HG03432 (cell line): ENCODE measurements around the gene ZNRF1.

Experiments
- ATAC-seq: cut with Tn5 transposase; IDR thresholded peaks from one replicate; pipeline ENCODE4 v1.9.1; 2021; ENCODE audit warnings: mild to moderate bottlenecking, moderate library complexity; ENCODE audit not compliant: unreplicated experiment

Gene ZNRF1

DNA sequence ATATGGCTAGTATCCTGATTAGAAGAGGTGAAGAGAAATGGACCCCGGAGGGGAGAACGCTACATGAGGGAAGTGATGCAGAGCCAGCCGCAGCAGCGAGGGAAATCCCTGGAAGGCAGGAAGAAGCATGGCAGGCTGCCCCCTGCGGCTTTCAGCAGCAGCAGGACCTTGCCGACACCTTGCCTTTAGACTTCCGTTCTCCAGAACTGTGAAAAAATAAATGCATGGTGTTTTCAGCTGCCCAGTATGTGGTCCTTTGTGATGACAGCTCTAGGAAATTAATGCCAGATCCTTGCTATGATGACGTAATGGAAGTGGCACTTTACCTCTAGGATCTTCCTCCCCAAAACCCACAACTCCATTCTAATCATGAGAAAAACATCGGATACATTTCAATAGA is 139.8 kb downstream of the ZNRF1 start:
- no peak for ATAC-seq

DNA sequence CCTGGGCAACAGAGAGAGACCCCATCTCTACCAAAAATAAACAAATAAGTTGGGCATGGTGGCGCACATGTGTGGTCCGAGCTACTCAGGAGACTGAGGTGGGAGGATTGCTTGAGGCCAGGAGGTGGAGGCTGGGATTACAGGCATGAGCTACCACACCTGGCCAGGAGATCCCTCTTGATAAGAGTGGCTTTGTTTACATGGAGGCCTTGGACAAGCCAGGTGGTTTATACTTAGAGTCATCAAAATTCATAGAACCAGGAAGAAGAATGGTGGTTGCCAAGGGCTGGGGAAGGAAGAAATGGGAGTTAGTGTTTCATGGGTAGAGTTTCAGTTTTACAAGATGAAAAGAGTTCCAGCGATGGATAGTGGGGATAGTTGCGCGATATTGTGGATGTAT is 140.7 kb downstream of the ZNRF1 start:
- no peak for ATAC-seq

DNA sequence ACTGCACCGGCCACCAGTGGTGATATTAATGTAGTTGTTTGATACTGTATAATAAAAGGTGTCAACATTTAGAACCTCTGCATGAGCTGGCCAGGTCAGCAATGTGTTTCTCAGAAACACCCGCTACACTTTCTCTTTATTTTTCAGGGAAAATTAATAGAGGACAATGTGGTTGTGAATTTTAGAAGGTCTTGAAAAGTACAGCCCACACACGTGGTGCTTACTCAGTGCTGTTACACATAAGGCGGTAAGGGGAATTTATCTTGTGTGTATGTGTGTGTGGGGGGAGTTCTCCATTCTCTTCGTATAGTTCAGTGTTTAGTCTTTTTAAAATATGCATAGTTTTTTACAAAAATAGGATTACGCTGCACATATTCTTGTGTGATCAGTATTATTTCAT is 145.1 kb downstream of the ZNRF1 start:
- ATAC-seq, result no peak

DNA sequence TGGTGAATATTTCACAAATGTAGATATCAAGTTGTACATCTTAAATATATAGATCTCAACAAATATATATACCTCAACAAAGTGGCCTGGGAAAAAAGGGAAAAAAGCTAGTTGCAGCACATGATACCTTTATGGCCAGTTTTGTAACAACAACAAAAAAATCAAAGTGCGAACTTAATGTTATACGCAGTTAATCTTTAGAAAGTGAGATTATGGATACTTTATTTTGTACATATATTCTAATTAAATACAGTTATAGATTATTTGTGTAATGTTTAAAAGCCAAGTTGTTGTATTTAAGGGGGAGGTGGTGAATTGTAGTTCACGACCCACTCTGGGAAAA is 149.1 kb downstream of the ZNRF1 start:
- no peak for ATAC-seq

DNA sequence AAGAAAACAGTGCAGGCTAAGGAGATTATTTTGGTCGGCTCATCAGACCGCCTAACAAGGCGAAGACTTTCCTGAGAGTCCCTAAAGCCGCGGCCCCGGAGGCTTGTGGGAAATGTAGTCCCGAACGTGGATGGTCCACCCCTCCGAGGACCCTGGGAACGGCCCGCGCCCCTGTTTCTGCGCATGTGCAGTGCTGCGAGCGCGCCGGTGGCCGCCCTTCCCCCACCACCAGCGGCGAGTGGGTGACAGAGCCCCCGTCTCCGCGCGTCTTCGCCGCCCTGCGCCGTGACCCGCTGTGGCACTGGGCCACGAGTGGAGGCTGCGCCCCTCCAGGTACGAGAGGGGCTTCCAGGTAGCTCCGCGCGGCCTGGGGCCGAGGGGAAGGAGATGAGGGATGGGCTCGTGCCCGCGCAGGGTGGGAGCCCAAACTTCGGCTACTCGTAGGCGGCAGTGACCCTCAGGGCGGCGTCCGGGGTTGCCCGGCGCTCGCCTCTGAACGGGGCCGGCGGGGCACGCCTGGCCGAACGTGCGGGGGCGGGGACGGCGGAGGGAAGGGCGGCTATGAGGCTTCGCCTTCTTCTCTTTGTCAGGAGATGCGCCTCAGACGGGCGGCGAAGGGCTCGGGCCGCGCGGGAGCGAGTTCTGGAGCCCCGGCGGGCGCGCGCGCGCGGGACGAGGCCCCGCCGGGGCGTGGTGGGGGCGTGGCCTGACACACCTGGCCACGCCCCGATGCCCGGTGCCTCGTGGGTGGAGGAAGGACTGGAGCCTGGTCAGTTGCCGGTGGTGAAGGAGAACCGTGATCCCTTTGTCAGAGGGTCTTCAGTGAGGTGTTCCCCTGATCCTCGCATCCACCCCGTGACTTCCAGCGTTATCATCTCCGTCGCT is 149.7 kb downstream of the ZNRF1 start, which contains the start of gene ZFP1:
ZFP1 (plus strand) TSS at position 214 of the 885 bp plus-strand sequence. CDS start 4,428 bp downstream, outside the sequence.
- ATAC-seq, result peak; percentile 83

DNA sequence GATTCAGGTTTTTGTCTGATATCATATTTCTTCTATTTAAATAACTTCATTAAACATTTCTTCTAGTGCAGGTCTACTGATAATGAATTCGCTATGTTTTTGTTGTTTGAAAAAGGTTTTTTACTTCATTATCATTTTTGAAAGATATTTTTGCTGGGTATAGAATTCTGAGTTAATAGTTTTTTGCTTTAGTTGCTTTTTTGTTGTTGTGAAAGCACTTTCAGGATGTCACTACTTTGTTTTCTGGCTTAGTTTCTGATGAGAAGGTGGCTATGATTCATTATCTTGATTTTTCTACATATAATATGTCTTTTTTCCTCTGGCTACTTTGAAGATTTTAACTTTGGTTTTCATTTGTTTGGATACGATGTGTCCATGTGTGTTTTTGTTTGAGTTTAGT is 153.0 kb downstream of the ZNRF1 start:
- no peak for ATAC-seq

DNA sequence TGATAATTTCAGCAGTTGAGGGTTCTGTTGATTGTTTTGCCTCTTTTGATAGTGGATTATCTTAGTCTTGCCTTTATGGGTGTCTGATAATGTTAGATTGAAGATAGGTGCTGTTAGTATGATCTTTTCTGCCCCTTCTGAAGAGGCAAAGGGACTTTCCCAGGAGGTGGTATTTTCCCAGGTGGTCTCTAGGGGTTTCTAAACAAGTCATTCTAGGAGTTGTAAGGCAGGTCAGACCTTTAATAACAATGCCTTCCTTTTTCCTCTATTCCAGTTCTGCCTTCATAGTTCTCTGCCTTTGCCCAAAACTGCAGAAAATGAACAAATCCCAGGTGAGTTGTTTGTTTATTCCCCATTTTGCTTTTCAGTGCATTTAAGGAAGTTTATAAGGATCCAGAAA is 153.8 kb downstream of the ZNRF1 start:
- ATAC-seq, result no peak

DNA sequence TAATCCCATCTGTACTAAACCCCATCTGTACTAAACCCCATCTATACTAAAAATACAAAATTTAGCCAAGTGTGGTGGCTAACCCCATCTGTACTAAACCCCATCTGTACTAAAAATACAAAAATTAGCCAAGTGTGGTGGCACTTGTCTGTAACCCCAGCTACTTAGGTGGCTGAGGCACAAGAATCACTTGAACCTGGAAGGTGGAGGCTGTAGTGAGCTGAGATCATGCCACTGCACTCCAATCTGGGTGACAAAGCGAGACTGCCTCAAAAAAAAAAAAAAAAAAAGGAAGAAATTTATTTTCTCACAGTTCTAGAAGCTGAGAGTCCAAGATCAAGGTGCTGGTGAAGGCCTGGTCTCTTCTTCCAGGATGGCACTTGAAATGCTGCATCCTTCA is 161.6 kb downstream of the ZNRF1 start:
- ATAC-seq, result no peak
